ENCODE results near the gene STIM1.

- TF ChIP-seq, protein P1, sequence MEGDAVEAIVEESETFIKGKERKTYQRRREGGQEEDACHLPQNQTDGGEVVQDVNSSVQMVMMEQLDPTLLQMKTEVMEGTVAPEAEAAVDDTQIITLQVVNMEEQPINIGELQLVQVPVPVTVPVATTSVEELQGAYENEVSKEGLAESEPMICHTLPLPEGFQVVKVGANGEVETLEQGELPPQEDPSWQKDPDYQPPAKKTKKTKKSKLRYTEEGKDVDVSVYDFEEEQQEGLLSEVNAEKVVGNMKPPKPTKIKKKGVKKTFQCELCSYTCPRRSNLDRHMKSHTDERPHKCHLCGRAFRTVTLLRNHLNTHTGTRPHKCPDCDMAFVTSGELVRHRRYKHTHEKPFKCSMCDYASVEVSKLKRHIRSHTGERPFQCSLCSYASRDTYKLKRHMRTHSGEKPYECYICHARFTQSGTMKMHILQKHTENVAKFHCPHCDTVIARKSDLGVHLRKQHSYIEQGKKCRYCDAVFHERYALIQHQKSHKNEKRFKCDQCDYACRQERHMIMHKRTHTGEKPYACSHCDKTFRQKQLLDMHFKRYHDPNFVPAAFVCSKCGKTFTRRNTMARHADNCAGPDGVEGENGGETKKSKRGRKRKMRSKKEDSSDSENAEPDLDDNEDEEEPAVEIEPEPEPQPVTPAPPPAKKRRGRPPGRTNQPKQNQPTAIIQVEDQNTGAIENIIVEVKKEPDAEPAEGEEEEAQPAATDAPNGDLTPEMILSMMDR (IDR thresholded peaks at IDR 0.05) = no peak
- no peak for TF ChIP-seq POLR2A (IDR thresholded peaks at IDR 0.05; ENCODE audit: low read depth)
- no peak for TF ChIP-seq POLR2AphosphoS5 (IDR thresholded peaks at IDR 0.05)
- no peak for TF ChIP-seq EP300 (IDR thresholded peaks at IDR 0.05)
These were observed 189.6 kb downstream of the STIM1 start for GRCh38 chr11:4044976-4045646.

Measured in esophagus muscularis mucosa (tissue), 4 donors.